GM23338 (cell line): Measurements from ENCODE around the gene ATP8B4.

ENCODE experiments used
- EZH2 ChIP-seq: fragments of 200-600 bp; sonication (generic); IDR thresholded peaks from one replicate; pipeline ENCODE4 v1.8.0; 2017; ENCODE audit warnings: antibody characterized with exemption, mild to moderate bottlenecking, low read depth; ENCODE audit not compliant: unreplicated experiment
- POLR2AphosphoS5 ChIP-seq: IDR thresholded peaks from 2 replicates; pipeline ENCODE4 v1.6.1; 2016; ENCODE audit warnings: antibody characterized with exemption, low read depth
- TF ChIP-seq, protein P1 (sequence below), 2 experiments: fragments of 200-600 bp in 1 of 2; sonication (generic) in 1 of 2; conservative IDR thresholded peaks; 2 replicates each; pipeline versions ENCODE4 v1.5.1 to v1.6.1; 2016 to 2017; ENCODE audit warnings: antibody characterized with exemption in 2 of 2, low read depth in 2 of 2, mild to moderate bottlenecking in 2 of 2, moderate library complexity in 1 of 2
- TF ChIP-seq, protein P2 (sequence below): IDR thresholded peaks from one replicate; pipeline ENCODE4 v1.6.1; 2018; ENCODE audit warnings: antibody characterized with exemption; ENCODE audit not compliant: unreplicated experiment

DNA sequence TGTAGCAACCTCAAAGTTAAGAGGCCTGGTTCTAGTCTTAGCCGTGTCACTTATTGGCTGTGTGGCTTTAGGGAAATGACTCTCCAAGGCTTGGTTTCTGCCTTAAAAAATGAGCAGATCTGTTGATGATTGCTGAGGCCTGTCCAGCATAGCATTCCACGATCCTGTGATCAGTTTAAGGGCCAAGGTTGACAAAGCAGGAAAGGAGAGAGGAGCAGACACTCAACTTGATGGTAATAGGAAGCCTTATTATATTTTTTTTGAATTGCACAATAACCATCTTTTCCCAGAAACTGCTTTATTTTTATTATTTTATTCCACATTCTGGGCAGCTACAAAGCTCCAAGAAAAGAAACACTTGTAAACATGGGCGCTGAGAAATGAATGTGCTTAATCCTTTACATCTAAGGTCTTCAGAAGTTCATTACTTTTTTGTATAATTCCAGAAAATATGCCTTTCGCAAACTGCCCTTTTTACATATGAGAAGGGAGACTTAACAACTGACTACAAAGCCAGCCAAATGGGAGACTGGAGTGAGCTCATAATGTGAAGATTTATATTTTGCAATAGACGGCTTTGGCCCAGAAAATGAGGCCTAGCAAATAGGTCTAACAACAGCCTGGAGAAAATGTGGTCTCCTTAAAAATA is 241.0 kb downstream of the ATP8B4 start:
- TF ChIP-seq, protein P1, sequence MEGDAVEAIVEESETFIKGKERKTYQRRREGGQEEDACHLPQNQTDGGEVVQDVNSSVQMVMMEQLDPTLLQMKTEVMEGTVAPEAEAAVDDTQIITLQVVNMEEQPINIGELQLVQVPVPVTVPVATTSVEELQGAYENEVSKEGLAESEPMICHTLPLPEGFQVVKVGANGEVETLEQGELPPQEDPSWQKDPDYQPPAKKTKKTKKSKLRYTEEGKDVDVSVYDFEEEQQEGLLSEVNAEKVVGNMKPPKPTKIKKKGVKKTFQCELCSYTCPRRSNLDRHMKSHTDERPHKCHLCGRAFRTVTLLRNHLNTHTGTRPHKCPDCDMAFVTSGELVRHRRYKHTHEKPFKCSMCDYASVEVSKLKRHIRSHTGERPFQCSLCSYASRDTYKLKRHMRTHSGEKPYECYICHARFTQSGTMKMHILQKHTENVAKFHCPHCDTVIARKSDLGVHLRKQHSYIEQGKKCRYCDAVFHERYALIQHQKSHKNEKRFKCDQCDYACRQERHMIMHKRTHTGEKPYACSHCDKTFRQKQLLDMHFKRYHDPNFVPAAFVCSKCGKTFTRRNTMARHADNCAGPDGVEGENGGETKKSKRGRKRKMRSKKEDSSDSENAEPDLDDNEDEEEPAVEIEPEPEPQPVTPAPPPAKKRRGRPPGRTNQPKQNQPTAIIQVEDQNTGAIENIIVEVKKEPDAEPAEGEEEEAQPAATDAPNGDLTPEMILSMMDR (conservative IDR thresholded peaks at IDR 0.05; ENCODE audit: low read depth in 2 of 2), result no peak
- no peak for TF ChIP-seq EZH2
- no peak for TF ChIP-seq POLR2AphosphoS5
- TF ChIP-seq, protein P2, sequence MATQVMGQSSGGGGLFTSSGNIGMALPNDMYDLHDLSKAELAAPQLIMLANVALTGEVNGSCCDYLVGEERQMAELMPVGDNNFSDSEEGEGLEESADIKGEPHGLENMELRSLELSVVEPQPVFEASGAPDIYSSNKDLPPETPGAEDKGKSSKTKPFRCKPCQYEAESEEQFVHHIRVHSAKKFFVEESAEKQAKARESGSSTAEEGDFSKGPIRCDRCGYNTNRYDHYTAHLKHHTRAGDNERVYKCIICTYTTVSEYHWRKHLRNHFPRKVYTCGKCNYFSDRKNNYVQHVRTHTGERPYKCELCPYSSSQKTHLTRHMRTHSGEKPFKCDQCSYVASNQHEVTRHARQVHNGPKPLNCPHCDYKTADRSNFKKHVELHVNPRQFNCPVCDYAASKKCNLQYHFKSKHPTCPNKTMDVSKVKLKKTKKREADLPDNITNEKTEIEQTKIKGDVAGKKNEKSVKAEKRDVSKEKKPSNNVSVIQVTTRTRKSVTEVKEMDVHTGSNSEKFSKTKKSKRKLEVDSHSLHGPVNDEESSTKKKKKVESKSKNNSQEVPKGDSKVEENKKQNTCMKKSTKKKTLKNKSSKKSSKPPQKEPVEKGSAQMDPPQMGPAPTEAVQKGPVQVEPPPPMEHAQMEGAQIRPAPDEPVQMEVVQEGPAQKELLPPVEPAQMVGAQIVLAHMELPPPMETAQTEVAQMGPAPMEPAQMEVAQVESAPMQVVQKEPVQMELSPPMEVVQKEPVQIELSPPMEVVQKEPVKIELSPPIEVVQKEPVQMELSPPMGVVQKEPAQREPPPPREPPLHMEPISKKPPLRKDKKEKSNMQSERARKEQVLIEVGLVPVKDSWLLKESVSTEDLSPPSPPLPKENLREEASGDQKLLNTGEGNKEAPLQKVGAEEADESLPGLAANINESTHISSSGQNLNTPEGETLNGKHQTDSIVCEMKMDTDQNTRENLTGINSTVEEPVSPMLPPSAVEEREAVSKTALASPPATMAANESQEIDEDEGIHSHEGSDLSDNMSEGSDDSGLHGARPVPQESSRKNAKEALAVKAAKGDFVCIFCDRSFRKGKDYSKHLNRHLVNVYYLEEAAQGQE, result no peak
